HepG2 (cell line): ENCODE results near the gene KIAA0825. TPM values are rescaled to one million over a fixed set of nuclear protein-coding genes. Genes with fewer than 3 reads are reported as not detected.
A peak's percentile ranks its signal among the peaks of the same experiment; 100 is the strongest.

ENCODE experiments used
- HIVEP1 ChIP-seq: sonication (generic); formaldehyde crosslinking; IDR thresholded peaks from 2 replicates; pipeline ENCODE4 v1.4.0; 2020; ENCODE audit warnings: mild to moderate bottlenecking, missing genetic modification reagents
- JUND ChIP-seq: sonication (generic); formaldehyde crosslinking; IDR thresholded peaks from 2 replicates; pipeline ENCODE4 v1.8.0; 2022; ENCODE audit warnings: mild to moderate bottlenecking, missing genetic modification reagents
- MXI1 ChIP-seq: IDR thresholded peaks from 3 replicates; pipeline ENCODE4 v1.6.1; 2012; ENCODE audit warnings: low read depth, low read length, inconsistent platforms, borderline replicate concordance
- PLSCR1 ChIP-seq: sonication (generic); formaldehyde crosslinking; IDR thresholded peaks from 2 replicates; pipeline ENCODE4 v1.5.0; 2020; ENCODE audit warnings: missing genetic modification reagents, mild to moderate bottlenecking, borderline replicate concordance
- STAT5B ChIP-seq: sonication (generic); formaldehyde crosslinking; IDR thresholded peaks from 2 replicates; pipeline ENCODE4 v1.4.0; 2020; ENCODE audit warnings: missing genetic modification reagents
- TCF7L2 ChIP-seq: IDR thresholded peaks from 2 replicates; pipeline ENCODE4 v1.6.1; 2011; ENCODE audit warnings: mild to moderate bottlenecking, low read depth, low read length, moderate library complexity
- TFDP2 ChIP-seq: sonication (generic); formaldehyde crosslinking; IDR thresholded peaks from 2 replicates; pipeline ENCODE4 v1.4.0; 2020; ENCODE audit warnings: missing genetic modification reagents
- ZBTB38 ChIP-seq: sonication (generic); formaldehyde crosslinking; IDR thresholded peaks from 2 replicates; pipeline ENCODE4 v1.5.1; 2020; ENCODE audit warnings: mild to moderate bottlenecking, missing genetic modification reagents
- ZBTB40 ChIP-seq, 2 experiments: fragments of 450-650 bp in 1 of 2; sonication (generic) in 1 of 2; formaldehyde crosslinking in 1 of 2; IDR thresholded peaks; 2 replicates each; pipeline versions ENCODE4 v1.6.1 to v1.8.0; 2016 to 2022; ENCODE audit warnings: antibody characterized with exemption in 1 of 2, mild to moderate bottlenecking in 1 of 2, missing genetic modification reagents in 1 of 2
- ZBTB42 ChIP-seq: sonication (generic); formaldehyde crosslinking; IDR thresholded peaks from 2 replicates; pipeline ENCODE4 v1.5.0; 2020; ENCODE audit warnings: mild to moderate bottlenecking, missing genetic modification reagents
- ZFP36L2 ChIP-seq: sonication (generic); formaldehyde crosslinking; IDR thresholded peaks from 2 replicates; pipeline ENCODE4 v1.4.0; 2020; ENCODE audit warnings: missing genetic modification reagents
- ZNF772 ChIP-seq: sonication (generic); formaldehyde crosslinking; IDR thresholded peaks from 2 replicates; pipeline ENCODE4 v1.5.0; 2020; ENCODE audit warnings: mild to moderate bottlenecking, missing genetic modification reagents
- ZNF841 ChIP-seq: sonication (generic); formaldehyde crosslinking; IDR thresholded peaks from 2 replicates; pipeline ENCODE4 v1.8.1; 2023; ENCODE audit warnings: missing genetic modification reagents, borderline replicate concordance
- polyA plus RNA-seq, 8 experiments: library from polyadenylated mRNA; depleted of rRNA in 3 of 8; stranded (reverse) in 7 of 8; unstranded in 1 of 8; fragments of >200 nt; fragmentation: Illumina TruSeq in 4 of 8; extraction: Trizol in 4 of 8; gene quantifications; 2 replicates each; pipeline versions ENCODE4 v1.2.1 to v1.2.3, GENCODE V29; 2011 to 2016; ENCODE audit warnings: low read depth in 4 of 8, missing spikeins in 1 of 8, mixed read lengths in 1 of 8; ENCODE audit not compliant: insufficient read depth in 1 of 8
- total RNA-seq, 5 experiments: library from RNA; depleted of rRNA; stranded (reverse); fragments of >200 nt; fragmentation: Illumina TruSeq; extraction: Trizol; gene quantifications; 2 replicates each; pipeline ENCODE4 v1.2.3, GENCODE V29; 2016; ENCODE audit warnings: low read depth in 1 of 5
- TF ChIP-seq, protein P1 (sequence below): sonication (generic); formaldehyde crosslinking; IDR thresholded peaks from 2 replicates; pipeline ENCODE4 v1.4.0; 2020; ENCODE audit warnings: missing genetic modification reagents
- TF ChIP-seq, protein P2 (sequence below): sonication (generic); formaldehyde crosslinking; conservative IDR thresholded peaks from 2 replicates; pipeline ENCODE4 v1.8.1; 2023; ENCODE audit warnings: missing genetic modification reagents

Gene KIAA0825
- total and polyA plus RNA-seq, 2 of the 13 experiments (the other 11 are each of a cell fraction or from before 2014, with no cell fraction given) = 0.05 to 0.51 TPM

DNA sequence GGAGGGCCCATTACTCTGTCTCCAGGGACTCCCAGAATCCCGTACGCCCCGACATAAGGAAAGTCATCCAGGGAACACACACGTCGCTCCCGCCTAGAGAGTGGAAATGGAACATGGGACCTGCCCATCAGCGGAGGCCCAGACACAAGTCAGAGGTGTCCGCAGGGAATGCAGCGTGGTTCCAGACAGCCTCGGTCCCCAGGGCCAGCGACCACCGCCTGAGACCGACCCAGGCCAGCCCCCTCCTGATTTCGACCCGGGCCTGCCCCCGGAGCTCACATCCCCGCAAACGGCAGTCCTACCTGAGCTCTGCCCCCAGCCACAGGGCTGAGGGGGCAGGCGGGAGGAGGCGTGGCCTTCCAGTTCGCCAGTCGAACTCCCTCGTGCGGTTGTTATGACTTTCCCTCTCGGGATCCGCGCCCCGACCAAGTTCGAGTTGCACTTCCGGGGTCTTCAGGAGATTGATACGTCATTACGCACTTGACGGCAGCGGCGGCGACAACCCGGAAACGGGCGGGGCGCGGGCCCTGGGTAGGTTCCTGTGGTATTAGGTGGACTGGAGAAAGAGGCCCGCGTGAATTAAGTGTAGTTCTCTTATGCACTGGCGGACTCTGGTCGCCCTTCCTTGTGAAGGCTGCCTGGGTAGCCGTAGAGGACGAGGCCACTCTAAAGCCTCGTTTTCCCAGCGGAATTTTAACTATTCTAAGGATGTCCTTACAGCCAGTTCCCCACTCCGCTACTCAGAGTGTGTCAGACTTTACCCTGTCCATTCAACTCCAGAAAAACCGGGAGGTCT is 507.0 kb downstream of the KIAA0825 start (continued):
- TF ChIP-seq ZNF841 (CRISPR knock-in tag) = no peak
- no peak for TF ChIP-seq TCF7L2
- peak; percentile 92; the same call in 2 of the 3 replicates for TF ChIP-seq MXI1
- TF ChIP-seq ZBTB40 (IDR thresholded peaks at IDR 0.05) = no peak
- peak; percentile 82; the same call in 1 of the 2 replicates for TF ChIP-seq ZBTB40 (CRISPR knock-in tag; IDR thresholded peaks at IDR 0.05)
- no peak for TF ChIP-seq ZNF772 (CRISPR knock-in tag)
- no peak for TF ChIP-seq STAT5B
- TF ChIP-seq ZBTB42 = no peak
- TF ChIP-seq ZFP36L2 (CRISPR knock-in tag) = no peak
- TF ChIP-seq, protein P1, sequence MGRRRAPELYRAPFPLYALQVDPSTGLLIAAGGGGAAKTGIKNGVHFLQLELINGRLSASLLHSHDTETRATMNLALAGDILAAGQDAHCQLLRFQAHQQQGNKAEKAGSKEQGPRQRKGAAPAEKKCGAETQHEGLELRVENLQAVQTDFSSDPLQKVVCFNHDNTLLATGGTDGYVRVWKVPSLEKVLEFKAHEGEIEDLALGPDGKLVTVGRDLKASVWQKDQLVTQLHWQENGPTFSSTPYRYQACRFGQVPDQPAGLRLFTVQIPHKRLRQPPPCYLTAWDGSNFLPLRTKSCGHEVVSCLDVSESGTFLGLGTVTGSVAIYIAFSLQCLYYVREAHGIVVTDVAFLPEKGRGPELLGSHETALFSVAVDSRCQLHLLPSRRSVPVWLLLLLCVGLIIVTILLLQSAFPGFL (CRISPR knock-in tag) = no peak
- TF ChIP-seq, protein P2, sequence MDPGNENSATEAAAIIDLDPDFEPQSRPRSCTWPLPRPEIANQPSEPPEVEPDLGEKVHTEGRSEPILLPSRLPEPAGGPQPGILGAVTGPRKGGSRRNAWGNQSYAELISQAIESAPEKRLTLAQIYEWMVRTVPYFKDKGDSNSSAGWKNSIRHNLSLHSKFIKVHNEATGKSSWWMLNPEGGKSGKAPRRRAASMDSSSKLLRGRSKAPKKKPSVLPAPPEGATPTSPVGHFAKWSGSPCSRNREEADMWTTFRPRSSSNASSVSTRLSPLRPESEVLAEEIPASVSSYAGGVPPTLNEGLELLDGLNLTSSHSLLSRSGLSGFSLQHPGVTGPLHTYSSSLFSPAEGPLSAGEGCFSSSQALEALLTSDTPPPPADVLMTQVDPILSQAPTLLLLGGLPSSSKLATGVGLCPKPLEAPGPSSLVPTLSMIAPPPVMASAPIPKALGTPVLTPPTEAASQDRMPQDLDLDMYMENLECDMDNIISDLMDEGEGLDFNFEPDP (CRISPR knock-in tag) = no peak
- TF ChIP-seq HIVEP1 = peak; percentile 84
- peak; percentile 84 for TF ChIP-seq ZBTB38 (CRISPR knock-in tag)
- no peak for TF ChIP-seq PLSCR1 (CRISPR knock-in tag)
- peak; percentile 87 for TF ChIP-seq TFDP2
- no peak; the same call in 1 of the 2 replicates for TF ChIP-seq JUND
